SK-N-MC (cell line): Measurements from ENCODE around the gene CMSS1.
"Not testable (repeated sequence)": the region's sequence is repeated elsewhere in the genome, so short reads cannot be mapped to it uniquely, and the experiment has no call there.

Experiments used
- EZH2 ChIP-seq: fragments of 200-600 bp; sonication (generic); IDR thresholded peaks from one replicate; pipeline ENCODE4 v1.6.1; 2017; ENCODE audit warnings: antibody characterized with exemption
- FOXP2 ChIP-seq: optimal IDR thresholded peaks from 2 replicates; pipeline ENCODE3; 2011; ENCODE audit warnings: mild to moderate bottlenecking, moderate library complexity; ENCODE audit not compliant: insufficient read depth; ENCODE audit errors: extremely low read length, control extremely low read depth

- TF ChIP-seq EZH2, FOXP2: not testable (repeated sequence)
Measured at GRCh38 chr3:100229188-100229587, 411.5 kb downstream of the CMSS1 start.
